ENCODE data around the gene HADHA. TPM values are rescaled to one million over a fixed set of nuclear protein-coding genes. Genes with fewer than 3 reads are reported as not detected.

HADHA gene
- total RNA-seq, 2 donors from 2014 or later: 226 to 266 TPM

DNA sequence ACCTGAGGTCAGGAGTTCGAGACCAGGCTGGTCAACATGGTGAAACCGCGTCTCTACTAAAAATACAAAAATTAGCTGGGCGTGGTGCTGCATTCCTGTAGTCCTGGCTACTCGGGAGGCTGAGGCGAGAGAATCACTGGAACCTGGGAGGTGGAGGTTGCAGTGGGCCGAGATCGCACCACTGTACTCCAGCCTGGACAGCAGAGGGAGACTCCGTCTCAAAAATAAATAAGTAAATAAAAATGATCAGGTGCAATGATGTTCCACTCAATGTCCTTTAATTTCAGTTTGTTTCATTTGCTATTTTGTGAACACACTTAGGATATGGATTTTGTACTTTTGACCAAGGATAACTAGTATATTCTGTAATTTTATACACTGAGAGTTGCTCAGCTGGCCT, 9.3 kb downstream of the HADHA start:
- H3K4me1 ChIP-seq: peaks cover 3% of the 10 kb centered on the region
- peaks cover 47% of the 10 kb centered on the region for H3K36me3 ChIP-seq
- H3K9me3 ChIP-seq: no peaks in the 10 kb centered on the region
- no peak overlapping the region for H3K4me3 ChIP-seq
- no peaks in the 10 kb centered on the region for H3K27me3 ChIP-seq
- no peak for DNase-seq
- intact Hi-C loops (cut with DNase I): loop anchor here (10.0 kb wide), 1 partner anchor 90 kb away; no protein-coding TSS in a partner anchor
- TF ChIP-seq, protein P1, sequence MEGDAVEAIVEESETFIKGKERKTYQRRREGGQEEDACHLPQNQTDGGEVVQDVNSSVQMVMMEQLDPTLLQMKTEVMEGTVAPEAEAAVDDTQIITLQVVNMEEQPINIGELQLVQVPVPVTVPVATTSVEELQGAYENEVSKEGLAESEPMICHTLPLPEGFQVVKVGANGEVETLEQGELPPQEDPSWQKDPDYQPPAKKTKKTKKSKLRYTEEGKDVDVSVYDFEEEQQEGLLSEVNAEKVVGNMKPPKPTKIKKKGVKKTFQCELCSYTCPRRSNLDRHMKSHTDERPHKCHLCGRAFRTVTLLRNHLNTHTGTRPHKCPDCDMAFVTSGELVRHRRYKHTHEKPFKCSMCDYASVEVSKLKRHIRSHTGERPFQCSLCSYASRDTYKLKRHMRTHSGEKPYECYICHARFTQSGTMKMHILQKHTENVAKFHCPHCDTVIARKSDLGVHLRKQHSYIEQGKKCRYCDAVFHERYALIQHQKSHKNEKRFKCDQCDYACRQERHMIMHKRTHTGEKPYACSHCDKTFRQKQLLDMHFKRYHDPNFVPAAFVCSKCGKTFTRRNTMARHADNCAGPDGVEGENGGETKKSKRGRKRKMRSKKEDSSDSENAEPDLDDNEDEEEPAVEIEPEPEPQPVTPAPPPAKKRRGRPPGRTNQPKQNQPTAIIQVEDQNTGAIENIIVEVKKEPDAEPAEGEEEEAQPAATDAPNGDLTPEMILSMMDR (IDR thresholded peaks at IDR 0.05): no peak
- no peak overlapping the region for H3K27ac ChIP-seq
- no peak overlapping the region for H3K9ac ChIP-seq (ENCODE audit: low read depth in 2 of 2, low read length in 2 of 2)

DNA sequence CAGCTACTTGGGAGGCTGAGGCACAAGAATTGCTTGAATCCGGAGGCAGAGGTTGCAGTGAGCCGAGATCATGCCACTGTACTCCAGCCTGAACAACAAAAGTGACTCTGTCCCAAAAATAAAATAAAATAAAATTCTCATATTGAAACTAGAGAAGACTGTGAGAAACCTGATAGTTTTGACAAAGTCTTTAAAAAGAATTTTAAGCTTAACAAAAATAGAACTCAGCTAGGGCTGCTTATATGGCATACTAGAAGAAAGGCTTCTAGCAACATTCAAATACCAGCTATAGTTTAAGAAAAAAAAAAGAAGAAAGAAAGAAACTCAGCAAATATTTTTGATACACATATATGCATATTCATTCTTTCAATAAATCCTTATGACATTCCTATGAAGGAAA, 13.6 kb downstream of the HADHA start:
- Histone ChIP-seq H3K36me3 (peaks cover 36% of the 10 kb centered on the region), H3K9ac (ENCODE audit: low read depth in 2 of 2, low read length in 2 of 2) (no peak overlapping the region), H3K9me3 (no peaks in the 10 kb centered on the region), H3K4me1 (no peaks in the 10 kb centered on the region), H3K27me3 (no peaks in the 10 kb centered on the region), H3K4me3 (no peak overlapping the region), H3K27ac (no peak overlapping the region)
- intact Hi-C loops (cut with DNase I): loop anchor here (10.0 kb wide), 1 partner anchor 94 kb away; no protein-coding TSS in a partner anchor
- TF ChIP-seq, protein P1 (IDR thresholded peaks at IDR 0.05): no peak
- no peak for DNase-seq

DNA sequence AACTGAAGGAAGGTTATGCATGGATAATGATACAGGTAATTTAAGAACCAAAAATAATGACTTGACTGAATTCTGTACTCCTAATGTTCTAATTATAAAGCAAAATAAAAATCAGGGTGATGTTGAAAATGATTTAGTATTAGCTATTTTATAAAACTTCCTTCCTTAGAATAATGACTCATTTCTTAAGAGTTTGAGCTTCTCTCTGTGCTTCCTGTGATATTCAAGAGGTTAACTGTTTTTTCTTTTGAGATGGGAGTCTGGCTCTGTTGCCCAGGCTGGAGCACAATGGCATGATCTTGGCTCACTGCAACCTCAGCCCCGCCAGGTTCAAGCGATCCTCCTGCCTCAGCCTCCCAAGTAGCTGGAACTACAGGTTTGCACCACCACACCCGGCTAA, 14.8 kb downstream of the HADHA start:
- Histone ChIP-seq H3K27ac (no peak overlapping the region), H3K4me1 (no peaks in the 10 kb centered on the region), H3K9ac (ENCODE audit: low read depth in 2 of 2, low read length in 2 of 2) (no peak overlapping the region), H3K9me3 (no peaks in the 10 kb centered on the region), H3K4me3 (no peak overlapping the region), H3K36me3 (peaks cover 28% of the 10 kb centered on the region), H3K27me3 (no peaks in the 10 kb centered on the region)
- no peak for DNase-seq
- TF ChIP-seq, protein P1 (IDR thresholded peaks at IDR 0.05): no peak
- intact Hi-C loops (cut with DNase I): no loop called here

DNA sequence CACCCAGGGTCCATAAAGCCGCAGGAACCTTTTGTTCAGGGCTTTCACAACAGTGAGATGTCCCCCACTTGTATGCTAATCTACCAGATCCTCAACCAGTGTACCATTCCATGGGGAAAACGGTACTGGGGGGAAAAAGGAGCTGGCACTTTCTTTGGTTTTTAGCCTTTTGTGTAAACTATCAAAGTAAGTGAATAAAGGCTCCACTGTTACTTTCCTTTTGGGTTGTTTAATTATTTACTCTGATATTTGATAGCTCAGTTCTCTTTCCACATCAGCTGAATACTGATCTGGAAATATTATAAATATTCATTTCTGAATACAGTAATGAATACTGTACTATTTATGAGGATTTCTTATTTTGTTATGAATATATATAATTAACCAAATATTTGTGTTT, 20.3 kb downstream of the HADHA start:
- Histone ChIP-seq H3K4me1 (no peaks in the 10 kb centered on the region), H3K27ac (no peak overlapping the region), H3K9me3 (no peaks in the 10 kb centered on the region), H3K36me3 (no peaks in the 10 kb centered on the region), H3K4me3 (no peak overlapping the region), H3K27me3 (no peaks in the 10 kb centered on the region), H3K9ac (ENCODE audit: low read depth in 2 of 2, low read length in 2 of 2) (no peak overlapping the region)
- TF ChIP-seq, protein P1 (IDR thresholded peaks at IDR 0.05): no peak
- intact Hi-C loops (cut with DNase I): no loop called here
- DNase-seq: no peak

DNA sequence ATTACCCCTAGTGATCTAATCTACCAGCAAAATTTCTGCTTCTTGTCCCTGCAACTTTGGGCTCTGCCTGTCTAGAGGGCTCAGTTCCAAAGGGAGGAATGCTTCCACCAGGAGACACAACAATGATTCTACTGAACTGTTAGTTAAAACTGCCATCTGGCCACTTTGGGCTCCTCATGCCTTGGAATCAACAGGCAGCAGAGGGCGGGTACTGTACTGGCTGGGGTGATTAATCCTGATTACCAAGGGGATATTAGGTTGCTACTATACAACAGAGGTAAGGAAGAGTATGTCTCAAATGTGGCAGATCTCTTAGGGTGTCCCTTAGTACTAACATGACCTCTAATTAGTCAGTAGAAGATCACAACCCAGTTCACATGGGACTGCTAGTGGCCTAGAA, 21.4 kb downstream of the HADHA start:
- Histone ChIP-seq H3K9ac (ENCODE audit: low read depth in 2 of 2, low read length in 2 of 2) (no peak overlapping the region), H3K4me3 (no peak overlapping the region), H3K4me1 (no peaks in the 10 kb centered on the region), H3K27me3 (no peaks in the 10 kb centered on the region), H3K36me3 (no peaks in the 10 kb centered on the region), H3K27ac (no peak overlapping the region), H3K9me3 (no peaks in the 10 kb centered on the region)
- intact Hi-C loops (cut with DNase I): no loop called here
- TF ChIP-seq, protein P1 (IDR thresholded peaks at IDR 0.05): no peak
- no peak for DNase-seq
